HCT116 (cell line): ENCODE data around the gene RBFOX2. TPM values are rescaled to one million over a fixed set of nuclear protein-coding genes. Genes with fewer than 3 reads are reported as not detected.

Source experiments
- ATAC-seq: fragments of 200-7000 bp; cut with Tn5 transposase; 2 replicates; pipeline ENCODE4 v1.9.1; 2020; ENCODE audit warnings: mild to moderate bottlenecking, moderate library complexity
- BruUV-seq: library from RNA; stranded (reverse); fragments of 400-500 nt; replicated peaks from 2 replicates; lab custom pipeline; 2021; lab: Mats Ljungman, UMichigan
- CTCF ChIA-PET: fragments of 300-600 bp; sonication (Branson Sonifier 250); formaldehyde crosslinking; loops from one replicate; lab custom pipeline; 2021; ENCODE audit warnings: antibody characterized with exemption; lab: Charles Lee
- POLR2A ChIA-PET: fragments of 300-600, 350-600 bp; sonication (Branson Sonifier 250); formaldehyde crosslinking; loops from one replicate; lab custom pipeline; 2021; ENCODE audit warnings: antibody characterized with exemption; lab: Charles Lee
- RAD21 ChIA-PET, 2 experiments: fragments of 300-600 bp; sonication (Branson Sonifier 250); formaldehyde crosslinking; loops; one replicate each; lab custom pipeline; 2023; ENCODE audit warnings: low total read pairs in 2 of 2; ENCODE audit not compliant: uncharacterized antibody in 2 of 2, unreplicated experiment in 2 of 2, low non-redundant PET in 1 of 2; lab: Charles Lee
- DNase-seq: peaks from one replicate; pipeline ENCODE4 v3.0.0-alpha.2; 2010; ENCODE audit warnings: low read depth, low spot score
- H2AFZ ChIP-seq: fragments of 200-600 bp; shearing (Covaris generic), sonication (generic); 2 replicates; pipeline ENCODE4 v1.6.1; 2017; ENCODE audit warnings: low read depth, mixed run types, mixed read lengths, antibody characterized with exemption, low read length; ENCODE audit not compliant: poor library complexity, severe bottlenecking
- H3K27ac ChIP-seq: 2 replicates; pipeline ENCODE4 v1.5.1; 2012; ENCODE audit warnings: low read depth, low read length
- H3K27me3 ChIP-seq: fragments of 200-600 bp; sonication (generic); 2 replicates; pipeline ENCODE4 v1.6.1; 2016; ENCODE audit warnings: mixed run types, low read length, mixed read lengths; ENCODE audit not compliant: insufficient read depth
- H3K36me3 ChIP-seq, 2 experiments: fragments of 200-500 bp in 1 of 2; fragments of 200-600 bp in 1 of 2; sonication (Bioruptor generic) in 1 of 2; sonication (generic) in 1 of 2; 2 replicates each; pipeline versions ENCODE4 v1.5.1 to v1.6.1; 2014 to 2016; ENCODE audit warnings: low read length in 2 of 2, inconsistent platforms in 1 of 2, mixed read lengths in 1 of 2, mixed run types in 1 of 2; ENCODE audit not compliant: insufficient read depth in 2 of 2, control insufficient read depth in 1 of 2
- H3K4me1 ChIP-seq, 2 experiments: fragments of 200-600 bp in 1 of 2; sonication (generic) in 1 of 2; 2 replicates each; pipeline versions ENCODE4 v1.5.1 to v1.6.1; 2012 to 2017; ENCODE audit warnings: low read length in 2 of 2, inconsistent platforms in 1 of 2, mild to moderate bottlenecking in 1 of 2, mixed read lengths in 1 of 2, mixed run types in 1 of 2, moderate library complexity in 1 of 2; ENCODE audit not compliant: insufficient read depth in 2 of 2, control insufficient read depth in 1 of 2
- H3K4me2 ChIP-seq: fragments of 200-600 bp; sonication (generic); 2 replicates; pipeline ENCODE4 v1.6.1; 2017; ENCODE audit warnings: mixed run types, low read length, mixed read lengths
- H3K4me3 ChIP-seq, 2 experiments: fragments of 200-600 bp in 1 of 2; sonication (generic) in 1 of 2; replicated peaks in 1 of 2; 2 replicates each; pipeline ENCODE4 v1.5.1; 2011 to 2016; ENCODE audit warnings: low read length in 2 of 2, control low read depth in 1 of 2, low read depth in 1 of 2, mild to moderate bottlenecking in 1 of 2, mixed read lengths in 1 of 2, mixed run types in 1 of 2
- H3K79me2 ChIP-seq: fragments of 200-600 bp; sonication (generic); 2 replicates; pipeline ENCODE4 v1.6.1; 2017; ENCODE audit warnings: mild to moderate bottlenecking, mixed run types, low read length, moderate library complexity, mixed read lengths; ENCODE audit not compliant: insufficient read depth
- H3K9ac ChIP-seq: fragments of 200-600 bp; sonication (generic); 2 replicates; pipeline ENCODE4 v1.6.1; 2016; ENCODE audit warnings: low read length, mixed read lengths
- H3K9me2 ChIP-seq: fragments of 200-600 bp; sonication (generic), shearing (Covaris generic); 2 replicates; pipeline ENCODE4 v1.6.1; 2017; ENCODE audit warnings: mixed run types, mild to moderate bottlenecking, moderate library complexity; ENCODE audit not compliant: insufficient read depth
- H3K9me3 ChIP-seq, 2 experiments: fragments of 200-500 bp in 1 of 2; fragments of 200-600 bp in 1 of 2; sonication (Bioruptor generic) in 1 of 2; sonication (generic) in 1 of 2; 2 replicates each; pipeline ENCODE4 v1.6.1; 2014 to 2017; ENCODE audit warnings: low read length in 2 of 2, mixed read lengths in 2 of 2, inconsistent platforms in 1 of 2, low read depth in 1 of 2, mild to moderate bottlenecking in 1 of 2, mixed run types in 1 of 2, moderate library complexity in 1 of 2; ENCODE audit not compliant: control insufficient read depth in 1 of 2, insufficient read depth in 1 of 2
- H4K20me1 ChIP-seq: fragments of 200-600 bp; sonication (generic), shearing (Covaris generic); 2 replicates; pipeline ENCODE4 v1.6.1; 2017; ENCODE audit warnings: mixed run types, mild to moderate bottlenecking, moderate library complexity; ENCODE audit not compliant: insufficient read depth
- CBX3 ChIP-seq: IDR thresholded peaks from 2 replicates; pipeline ENCODE4 v1.6.1; 2012; ENCODE audit warnings: low read depth
- EGR1 ChIP-seq: IDR thresholded peaks from 2 replicates; pipeline ENCODE4 v1.6.1; 2012; ENCODE audit warnings: low read depth
- ELF1 ChIP-seq: IDR thresholded peaks from 2 replicates; pipeline ENCODE4 v1.6.1; 2012; ENCODE audit warnings: low read depth, borderline replicate concordance
- EZH2 ChIP-seq: fragments of 200-600 bp; sonication (generic); IDR thresholded peaks from 2 replicates; pipeline ENCODE4 v1.6.1; 2017; ENCODE audit warnings: antibody characterized with exemption, mixed run types
- EZH2phosphoT487 ChIP-seq: fragments of 200-600 bp; IDR thresholded peaks from 2 replicates; pipeline ENCODE4 v1.6.1; 2018; ENCODE audit warnings: antibody characterized with exemption, borderline replicate concordance
- JUND ChIP-seq: IDR thresholded peaks from 2 replicates; pipeline ENCODE4 v1.6.1; 2012
- POLR2A ChIP-seq: IDR thresholded peaks from 2 replicates; pipeline ENCODE4 v1.7.0; 2011; ENCODE audit warnings: borderline replicate concordance; ENCODE audit not compliant: insufficient read depth, insufficient read length; ENCODE audit errors: extremely low read depth
- POLR2AphosphoS5 ChIP-seq: IDR thresholded peaks from 2 replicates; pipeline ENCODE4 v1.6.1; 2011; ENCODE audit warnings: mild to moderate bottlenecking, low read depth, low read length, moderate library complexity
- SP1 ChIP-seq: IDR thresholded peaks from 2 replicates; pipeline ENCODE4 v1.6.1; 2012; ENCODE audit warnings: low read depth
- SRF ChIP-seq: IDR thresholded peaks from 2 replicates; pipeline ENCODE4 v1.6.1; 2012; ENCODE audit warnings: low read depth
- ZNF274 ChIP-seq: fragments of 200-500 bp; sonication (Bioruptor generic); IDR thresholded peaks from 2 replicates; pipeline ENCODE4 v1.6.1; 2014; ENCODE audit warnings: mild to moderate bottlenecking, low read depth, low read length, inconsistent platforms
- intact Hi-C: fragments of 100-400 bp; cut with micrococcal nuclease; formaldehyde crosslinking; loops from 2 replicates; pipeline ENCODE4 v1.10.0; 2022
- total RNA-seq: library from RNA; stranded (reverse); gene quantifications from one replicate; pipeline ENCODE4 v1.2.1, GENCODE V29; 2021; ENCODE audit not compliant: unreplicated experiment

The RBFOX2 gene
- total RNA-seq, 1 experiment from 2014 or later = 83.9 TPM

- no peaks in the 10 kb centered on the region for H4K20me1 ChIP-seq
- no TSS peak for BruUV-seq
- peaks cover 35 to 58% of the 10 kb centered on the region in 2 experiments for H3K4me1 ChIP-seq
- no peaks in the 10 kb centered on the region for H3K9me3 ChIP-seq
- CTCF ChIA-PET = no interaction called here
- DNase-seq (no peak), ATAC-seq (no peak)
- H3K4me2 ChIP-seq = no peak overlapping the region
- POLR2A ChIA-PET = no interaction called here
- no peaks in the 10 kb centered on the region for H3K27me3 ChIP-seq
- TF ChIP-seq POLR2AphosphoS5 (no peak), ELF1 (no peak), EZH2 (no peak), EZH2phosphoT487 (no peak)
- H3K27ac ChIP-seq = no peak overlapping the region
- no peaks in the 10 kb centered on the region for H3K36me3 ChIP-seq
- no peak overlapping the region for H2AFZ ChIP-seq
- H3K79me2 ChIP-seq = peaks cover 61% of the 10 kb centered on the region
- H3K9ac ChIP-seq = no peak overlapping the region
- intact Hi-C loops = no loop called here
- H3K9me2 ChIP-seq = no peaks in the 10 kb centered on the region
- no peak overlapping the region for H3K4me3 ChIP-seq
- RAD21 ChIA-PET = no interaction called here
Observed at GRCh38 chr22:35904336-35904692, 124.3 kb downstream of the RBFOX2 start.

GRCh38 chr22:35903571-35904335, 124.9 kb downstream of the RBFOX2 start:
- POLR2A ChIA-PET = no interaction called here
- RAD21 ChIA-PET = no interaction called here
- H4K20me1 ChIP-seq = no peaks in the 10 kb centered on the region
- DNase-seq (no peak), ATAC-seq (no peak)
- intact Hi-C loops = no loop called here
- no peaks in the 10 kb centered on the region for H3K36me3 ChIP-seq
- H3K9me2 ChIP-seq = no peaks in the 10 kb centered on the region
- H3K4me1 ChIP-seq = peaks cover 35 to 58% of the 10 kb centered on the region in 2 experiments
- no peak overlapping the region for H3K9ac ChIP-seq
- no peak overlapping the region for H3K27ac ChIP-seq
- no TSS peak for BruUV-seq
- no peak overlapping the region for H3K4me3 ChIP-seq
- no peak overlapping the region for H2AFZ ChIP-seq
- no peaks in the 10 kb centered on the region for H3K27me3 ChIP-seq
- TF ChIP-seq CBX3 (no peak), EGR1 (no peak), POLR2A (no peak), ZNF274 (no peak), SP1 (no peak), JUND (no peak), SRF (no peak)
- H3K4me2 ChIP-seq = no peak overlapping the region
- CTCF ChIA-PET = no interaction called here
- H3K79me2 ChIP-seq = peaks cover 66% of the 10 kb centered on the region
- no peaks in the 10 kb centered on the region for H3K9me3 ChIP-seq
